Endothelial cell (in vitro differentiated cells): ENCODE data around the gene FAM240A. TPM values are rescaled to one million over a fixed set of nuclear protein-coding genes. Genes with fewer than 3 reads are reported as not detected.
"Not testable (repeated sequence)": the region's sequence is repeated elsewhere in the genome, so short reads cannot be mapped to it uniquely, and the experiment has no call there.

Experiments used
- DNase-seq: peaks from one replicate; pipeline ENCODE4 v3.0.0; 2021; ENCODE audit warnings: low spot score
- H3K27ac Mint-ChIP-seq: one replicate; pipeline ENCODE4 v1.8.0; 2021; ENCODE audit warnings: mixed read lengths, inconsistent platforms; ENCODE audit not compliant: unreplicated experiment
- H3K27me3 Mint-ChIP-seq: one replicate; pipeline ENCODE4 v1.8.0; 2021; ENCODE audit warnings: mild to moderate bottlenecking, moderate library complexity, mixed read lengths, inconsistent platforms; ENCODE audit not compliant: unreplicated experiment
- H3K36me3 Mint-ChIP-seq: one replicate; pipeline ENCODE4 v1.8.0; 2021; ENCODE audit warnings: mild to moderate bottlenecking, low read depth, mixed read lengths, inconsistent platforms; ENCODE audit not compliant: unreplicated experiment
- H3K4me1 Mint-ChIP-seq: one replicate; pipeline ENCODE4 v1.8.0; 2021; ENCODE audit warnings: mild to moderate bottlenecking, mixed read lengths, inconsistent platforms; ENCODE audit not compliant: unreplicated experiment
- H3K4me3 Mint-ChIP-seq: one replicate; pipeline ENCODE4 v1.8.0; 2021; ENCODE audit warnings: mild to moderate bottlenecking, mixed read lengths, inconsistent platforms; ENCODE audit not compliant: unreplicated experiment
- H3K9me3 Mint-ChIP-seq: one replicate; pipeline ENCODE4 v1.8.0; 2021; ENCODE audit warnings: mixed read lengths, inconsistent platforms; ENCODE audit not compliant: unreplicated experiment
- total RNA-seq: library from RNA; stranded (reverse); fragmentation: NEBNext Ultra II Directional; extraction: Animal tissue kit (Norgen Biotek cat#: 25700); gene quantifications from one replicate; pipeline ENCODE4 v1.2.1, GENCODE V29; 2021; ENCODE audit not compliant: unreplicated experiment
- TF ChIP-seq, protein P1 (sequence below): fragments of 200-600 bp; sonication (generic); IDR thresholded peaks from one replicate; pipeline ENCODE4 v1.5.0; 2021; ENCODE audit warnings: antibody characterized with exemption; ENCODE audit not compliant: unreplicated experiment

Gene FAM240A
- total RNA-seq, 1 donor from 2014 or later = not detected

DNA sequence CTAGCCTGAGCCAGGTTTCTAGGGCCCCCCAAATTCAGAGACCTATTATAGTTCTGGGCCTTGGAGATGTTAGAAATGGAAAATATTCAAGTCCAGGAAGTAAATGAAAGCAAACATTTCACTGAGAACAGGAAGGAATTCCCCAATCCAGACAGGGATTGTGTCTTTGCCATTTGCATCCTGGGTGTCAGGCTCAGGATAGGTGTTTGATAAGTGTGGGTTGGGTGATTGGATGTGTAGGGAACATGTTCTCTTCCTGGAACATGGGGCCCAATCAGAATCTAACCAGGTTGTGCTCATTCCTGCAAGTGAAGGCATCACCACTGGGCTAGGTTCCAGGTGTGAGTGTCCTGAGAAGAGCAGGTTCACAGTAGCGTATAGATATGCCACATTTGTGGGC is 31.6 kb upstream of the FAM240A start:
- no peaks in the 10 kb centered on the region for H3K9me3 Mint-ChIP-seq
- H3K36me3 Mint-ChIP-seq = peaks cover 2% of the 10 kb centered on the region
- peaks cover 1% of the 10 kb centered on the region for H3K27me3 Mint-ChIP-seq
- peaks cover 25% of the 10 kb centered on the region for H3K4me1 Mint-ChIP-seq
- TF ChIP-seq, protein P1, sequence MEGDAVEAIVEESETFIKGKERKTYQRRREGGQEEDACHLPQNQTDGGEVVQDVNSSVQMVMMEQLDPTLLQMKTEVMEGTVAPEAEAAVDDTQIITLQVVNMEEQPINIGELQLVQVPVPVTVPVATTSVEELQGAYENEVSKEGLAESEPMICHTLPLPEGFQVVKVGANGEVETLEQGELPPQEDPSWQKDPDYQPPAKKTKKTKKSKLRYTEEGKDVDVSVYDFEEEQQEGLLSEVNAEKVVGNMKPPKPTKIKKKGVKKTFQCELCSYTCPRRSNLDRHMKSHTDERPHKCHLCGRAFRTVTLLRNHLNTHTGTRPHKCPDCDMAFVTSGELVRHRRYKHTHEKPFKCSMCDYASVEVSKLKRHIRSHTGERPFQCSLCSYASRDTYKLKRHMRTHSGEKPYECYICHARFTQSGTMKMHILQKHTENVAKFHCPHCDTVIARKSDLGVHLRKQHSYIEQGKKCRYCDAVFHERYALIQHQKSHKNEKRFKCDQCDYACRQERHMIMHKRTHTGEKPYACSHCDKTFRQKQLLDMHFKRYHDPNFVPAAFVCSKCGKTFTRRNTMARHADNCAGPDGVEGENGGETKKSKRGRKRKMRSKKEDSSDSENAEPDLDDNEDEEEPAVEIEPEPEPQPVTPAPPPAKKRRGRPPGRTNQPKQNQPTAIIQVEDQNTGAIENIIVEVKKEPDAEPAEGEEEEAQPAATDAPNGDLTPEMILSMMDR = no peak
- no peak for DNase-seq
- no peak overlapping the region for H3K4me3 Mint-ChIP-seq
- no peak overlapping the region for H3K27ac Mint-ChIP-seq

DNA sequence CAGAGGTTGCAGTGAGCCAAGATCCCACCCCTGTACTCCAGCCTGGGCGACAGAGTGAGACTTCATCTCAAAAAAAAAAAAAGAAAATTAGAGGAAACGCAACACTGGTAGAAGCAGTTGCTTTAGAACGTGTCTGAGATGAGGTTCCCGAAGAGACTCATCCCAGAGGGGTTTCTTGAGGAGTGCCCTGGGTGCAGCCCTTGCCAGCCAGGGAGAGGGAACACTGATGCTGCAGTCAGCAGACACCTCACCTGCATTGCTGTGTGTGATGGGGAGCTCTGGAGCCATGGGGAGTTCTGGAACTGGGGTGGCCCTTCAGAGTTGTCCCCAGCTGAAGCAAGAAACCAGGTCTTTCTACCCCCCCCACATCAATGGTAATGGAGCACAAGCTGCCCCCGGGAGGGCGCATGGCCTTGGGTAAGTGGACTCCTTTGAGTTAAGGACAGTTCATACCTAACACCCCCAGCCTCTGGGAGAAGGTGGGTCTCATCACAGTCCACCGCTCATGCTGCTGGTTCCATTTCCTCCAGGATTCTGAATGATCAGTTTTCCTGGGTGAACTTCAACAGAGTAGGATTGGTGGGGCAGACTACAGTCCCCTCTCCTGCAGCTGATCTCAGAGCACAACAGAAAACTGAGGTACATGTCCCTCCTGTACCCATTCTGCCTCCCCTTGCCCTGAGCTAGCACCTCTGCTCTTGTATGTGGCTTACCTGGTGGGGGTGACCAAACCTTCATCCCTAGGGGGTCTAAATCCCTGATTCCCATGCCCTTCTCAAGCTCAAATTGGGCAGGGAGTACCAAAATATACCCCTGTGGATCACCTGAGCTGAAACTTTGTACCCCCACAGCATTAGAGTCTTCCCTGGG is 27.5 kb upstream of the FAM240A start:
- no peak for DNase-seq
- H3K4me1 Mint-ChIP-seq = peaks cover 2% of the 10 kb centered on the region
- H3K36me3 Mint-ChIP-seq = peaks cover 9% of the 10 kb centered on the region
- peaks cover 5% of the 10 kb centered on the region for H3K9me3 Mint-ChIP-seq
- H3K4me3 Mint-ChIP-seq = no peak overlapping the region
- H3K27ac Mint-ChIP-seq = no peak overlapping the region
- TF ChIP-seq, protein P1 = no peak
- H3K27me3 Mint-ChIP-seq = no peaks in the 10 kb centered on the region

DNA sequence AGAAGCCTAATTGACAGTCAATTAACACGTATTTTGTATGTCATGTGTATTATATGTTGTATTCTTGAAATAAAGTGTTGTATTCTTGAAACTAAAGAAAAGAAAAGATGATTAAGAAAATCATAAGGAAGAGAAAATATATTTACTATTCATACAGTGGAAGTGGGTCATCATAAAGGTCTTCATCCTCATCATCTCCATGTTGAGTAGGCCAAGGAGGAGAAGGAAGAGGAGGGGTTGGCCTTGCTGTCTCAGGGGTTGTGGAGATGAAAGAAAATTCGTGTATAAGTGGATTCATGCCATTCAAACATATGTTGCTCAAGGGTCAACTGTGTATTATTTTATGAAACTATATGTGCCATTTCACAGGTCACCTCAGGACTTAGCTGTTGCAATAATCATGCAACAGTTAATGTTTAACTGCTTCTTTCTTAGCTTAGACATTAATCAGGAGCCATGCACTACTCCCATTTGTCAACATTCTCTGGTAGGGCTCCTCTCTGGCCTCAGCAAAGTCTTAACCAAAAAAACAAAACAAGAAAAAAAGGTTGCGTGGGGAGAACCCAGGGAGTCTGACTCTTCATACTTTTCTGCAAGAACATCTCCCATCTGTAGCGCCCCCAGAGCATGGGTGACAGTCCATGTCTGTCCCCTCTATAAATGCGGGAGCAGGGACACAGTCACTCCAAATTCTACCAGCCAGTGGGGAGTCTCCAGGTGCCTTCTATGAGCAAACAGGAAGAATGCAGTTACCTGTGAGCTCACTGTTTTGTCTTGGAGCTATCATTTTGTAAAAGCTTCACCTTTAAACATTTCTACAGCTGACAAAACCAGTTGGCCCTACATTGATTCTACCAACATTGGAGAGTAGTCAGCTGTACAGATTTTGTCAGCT is 26.3 kb upstream of the FAM240A start:
- Mint-ChIP-seq H3K36me3 (peaks cover 9% of the 10 kb centered on the region), H3K4me1 (no peaks in the 10 kb centered on the region), H3K27me3 (no peaks in the 10 kb centered on the region), H3K4me3 (no peak overlapping the region), H3K9me3 (peaks cover 5% of the 10 kb centered on the region), H3K27ac (no peak overlapping the region)
- no peak for DNase-seq
- TF ChIP-seq, protein P1 = no peak

DNA sequence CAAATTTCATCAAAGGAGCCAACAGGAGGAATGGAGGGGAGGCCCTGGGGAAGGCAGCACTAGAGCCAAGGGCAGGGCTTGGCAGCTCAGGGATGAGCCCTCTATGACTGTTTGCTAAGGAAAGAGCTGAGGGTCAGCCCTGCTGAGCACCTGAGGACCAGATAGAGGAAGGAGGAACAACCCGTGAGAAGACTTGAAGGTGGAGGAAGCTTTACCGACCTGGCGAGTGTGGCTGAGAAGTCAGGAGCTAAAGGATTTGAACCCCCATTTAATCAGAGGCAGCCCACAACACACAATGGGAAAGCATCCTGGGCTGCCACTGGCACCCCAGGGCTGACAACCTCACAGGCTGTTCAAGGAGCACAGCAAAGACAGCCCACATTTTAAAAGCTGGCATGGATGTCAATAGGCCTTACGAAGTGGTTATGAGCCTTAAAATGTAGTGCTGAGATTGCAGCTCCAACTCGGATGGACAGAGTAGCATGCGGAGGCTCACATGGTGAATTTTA is 25.5 kb upstream of the FAM240A start:
- Mint-ChIP-seq H3K4me1 (no peaks in the 10 kb centered on the region), H3K4me3 (no peak overlapping the region), H3K27me3 (no peaks in the 10 kb centered on the region), H3K9me3 (peaks cover 5% of the 10 kb centered on the region), H3K27ac (no peak overlapping the region), H3K36me3 (peaks cover 9% of the 10 kb centered on the region)
- no peak for DNase-seq
- TF ChIP-seq, protein P1 = no peak

DNA sequence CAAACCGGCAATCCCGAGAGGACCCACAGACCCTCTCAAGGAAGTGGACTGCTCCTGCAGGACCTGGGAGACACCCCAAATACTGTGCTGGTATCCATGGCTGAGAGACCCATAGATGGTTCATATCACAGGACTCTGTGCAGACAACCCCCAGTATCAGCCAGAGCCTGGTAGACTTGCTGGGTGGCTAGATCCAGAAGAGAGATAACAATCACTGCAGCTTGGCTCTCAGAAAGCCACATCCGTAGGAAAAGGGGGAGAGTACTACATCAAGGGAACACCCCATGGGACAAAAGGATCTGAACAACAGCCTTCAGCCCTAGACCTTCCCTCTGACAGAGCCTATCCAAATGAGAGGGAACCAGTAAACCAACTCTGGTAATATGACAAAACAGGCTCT is 25.1 kb upstream of the FAM240A start:
- H3K36me3 Mint-ChIP-seq, H3K9me3 Mint-ChIP-seq, H3K27me3 Mint-ChIP-seq, DNase-seq, H3K27ac Mint-ChIP-seq, H3K4me3 Mint-ChIP-seq, H3K4me1 Mint-ChIP-seq: not testable (repeated sequence)
